Esophagus (tissue), 2 donors: ENCODE results near the gene RPL13. TPM values are rescaled to one million over a fixed set of nuclear protein-coding genes. Genes with fewer than 3 reads are reported as not detected.

Experiments used
- H3K27ac ChIP-seq, 2 donors: one replicate each; pipeline ENCODE4 v1.5.1; 2013; ENCODE audit warnings: low read depth in 2 of 2, mild to moderate bottlenecking in 2 of 2, inconsistent platforms in 1 of 2, low read length in 1 of 2, moderate library complexity in 1 of 2
- H3K27me3 ChIP-seq, 2 donors: one replicate each; pipeline ENCODE4 v1.6.1; 2013; ENCODE audit warnings: low read length in 2 of 2, control low read depth in 1 of 2, mild to moderate bottlenecking in 1 of 2; ENCODE audit not compliant: insufficient read depth in 2 of 2, control insufficient read depth in 1 of 2
- H3K36me3 ChIP-seq, 2 donors: one replicate each; pipeline ENCODE4 v1.6.1; 2013; ENCODE audit warnings: low read length in 1 of 2; ENCODE audit not compliant: control insufficient read depth in 2 of 2, insufficient read depth in 2 of 2
- H3K4me1 ChIP-seq, 2 donors: one replicate each; pipeline ENCODE4 v1.6.1; 2013; ENCODE audit warnings: low read length in 1 of 2; ENCODE audit not compliant: control insufficient read depth in 2 of 2, insufficient read depth in 2 of 2
- H3K4me3 ChIP-seq, 2 donors: one replicate each; pipeline ENCODE4 v1.5.1; 2013; ENCODE audit warnings: low read length in 2 of 2, mild to moderate bottlenecking in 2 of 2, low read depth in 1 of 2, moderate library complexity in 1 of 2
- H3K9me3 ChIP-seq, 2 donors: one replicate each; pipeline ENCODE4 v1.6.1; 2013; ENCODE audit warnings: mild to moderate bottlenecking in 2 of 2, low read depth in 1 of 2, low read length in 1 of 2, moderate library complexity in 1 of 2; ENCODE audit not compliant: control insufficient read depth in 2 of 2, insufficient read depth in 1 of 2
- WGBS, 2 donors: extraction: QIAGEN DNeasy Blood & Tissue Kit; methylation state at CpG; one replicate each; pipeline ENCODE4 v1.1.7; 2013; 5-methylcytosine and 5-hydroxymethylcytosine counted together
- polyA plus RNA-seq, 2 donors: library from polyadenylated mRNA; stranded (reverse); fragments of 200-250 nt; gene quantifications; one replicate each; pipeline ENCODE4 v1.2.3, GENCODE V29; 2013
- donor health status: healthy with polysubstance abuse.
- donor health status: Bipolar disorder and iron deficiency.

The RPL13 gene
- polyA plus RNA-seq, 2 donors = 4,316 to 5,851 TPM

GRCh38 chr16:89561142-89561883 lies 831 bp downstream of the RPL13 start:
- Histone ChIP-seq H3K27me3 (no peaks in the 10 kb centered on the region), H3K4me3 (peak overlapping the region; percentile 80 to 93), H3K27ac (peak overlapping the region; percentile 75 to 90), H3K36me3 (peaks cover 11 to 25% of the 10 kb centered on the region in 2 donors), H3K9me3 (no peaks in the 10 kb centered on the region), H3K4me1 (peaks cover 4 to 33% of the 10 kb centered on the region in 2 donors)
- 3 to 4% methylated on average over 45 to 58 of the region's 58 CpGs for WGBS, 2 donors

- WGBS, 2 donors = 38 to 39% methylated on average over 23 of the region's 23 CpGs
- Histone ChIP-seq H3K27me3 (no peaks in the 10 kb centered on the region), H3K36me3 (peaks cover 7 to 22% of the 10 kb centered on the region in 2 donors), H3K4me1 (peaks cover 4 to 33% of the 10 kb centered on the region in 2 donors), H3K27ac (peak overlapping the region in 1 of 2 donors; percentile 90), H3K4me3 (peak overlapping the region; percentile 80 to 93), H3K9me3 (no peaks in the 10 kb centered on the region)
Measured at GRCh38 chr16:89561884-89562599, 1.6 kb downstream of the RPL13 start.

DNA sequence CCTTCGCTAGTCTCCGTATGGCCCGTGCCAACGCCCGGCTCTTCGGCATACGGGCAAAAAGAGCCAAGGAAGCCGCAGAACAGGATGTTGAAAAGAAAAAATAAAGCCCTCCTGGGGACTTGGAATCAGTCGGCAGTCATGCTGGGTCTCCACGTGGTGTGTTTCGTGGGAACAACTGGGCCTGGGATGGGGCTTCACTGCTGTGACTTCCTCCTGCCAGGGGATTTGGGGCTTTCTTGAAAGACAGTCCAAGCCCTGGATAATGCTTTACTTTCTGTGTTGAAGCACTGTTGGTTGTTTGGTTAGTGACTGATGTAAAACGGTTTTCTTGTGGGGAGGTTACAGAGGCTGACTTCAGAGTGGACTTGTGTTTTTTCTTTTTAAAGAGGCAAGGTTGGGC lies 2.5 kb downstream of the RPL13 start:
- Histone ChIP-seq H3K4me3 (peak overlapping the region in 1 of 2 donors; percentile 80), H3K9me3 (no peaks in the 10 kb centered on the region), H3K27me3 (no peaks in the 10 kb centered on the region), H3K36me3 (peaks cover 7 to 24% of the 10 kb centered on the region in 2 donors), H3K27ac (peak overlapping the region in 1 of 2 donors; percentile 45), H3K4me1 (peaks cover 4 to 33% of the 10 kb centered on the region in 2 donors)
- 60 to 69% methylated on average over 12 of the region's 12 CpGs for WGBS, 2 donors

GRCh38 chr16:89563639-89564392 lies 3.3 kb downstream of the RPL13 start:
- peak overlapping the region in 1 of 2 donors; percentile 45 for H3K27ac ChIP-seq
- no peaks in the 10 kb centered on the region for H3K9me3 ChIP-seq
- no peak overlapping the region for H3K4me3 ChIP-seq
- H3K27me3 ChIP-seq = no peaks in the 10 kb centered on the region
- peaks cover 7 to 24% of the 10 kb centered on the region in 2 donors for H3K36me3 ChIP-seq
- peaks cover 4 to 33% of the 10 kb centered on the region in 2 donors for H3K4me1 ChIP-seq
- WGBS, 2 donors = 51 to 56% methylated on average over 12 of the region's 12 CpGs

DNA sequence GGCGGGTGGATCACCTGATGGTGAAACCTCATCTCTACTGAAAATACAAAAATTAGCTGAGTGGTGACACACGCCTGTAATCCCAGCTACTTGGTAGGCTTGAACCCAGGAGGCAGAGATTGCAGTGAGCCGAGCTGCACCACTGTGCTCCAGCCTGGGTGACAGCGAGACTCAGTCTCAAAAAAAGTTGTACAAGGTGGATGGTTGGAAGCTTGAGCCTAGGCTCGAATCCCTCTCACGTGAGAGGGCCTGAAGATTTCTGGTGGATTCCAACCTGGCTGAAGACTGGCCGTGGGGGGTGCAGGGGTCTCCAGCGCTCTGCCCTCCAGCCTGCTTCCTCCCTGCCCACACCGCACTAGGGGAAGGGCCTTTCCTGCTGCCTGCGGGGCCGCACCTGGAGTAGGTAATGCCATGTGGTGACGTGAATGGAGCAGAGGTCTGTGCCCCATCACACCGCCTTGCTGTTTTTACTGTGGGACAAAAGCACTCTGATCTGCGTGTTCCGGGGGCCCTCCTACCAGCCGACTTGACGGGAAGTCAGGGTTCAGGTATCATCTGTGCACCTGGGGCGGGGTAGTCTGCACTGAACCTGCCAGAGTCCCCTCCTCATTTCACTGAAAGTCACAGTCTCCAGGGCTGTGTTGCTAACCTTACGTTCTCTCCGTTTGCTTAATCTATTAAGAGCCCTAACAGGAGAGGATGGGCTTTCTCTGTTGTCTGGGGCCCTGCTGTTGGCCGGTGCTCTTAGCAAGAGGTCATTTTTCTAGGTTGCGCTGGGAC lies 4.2 kb downstream of the RPL13 start:
- WGBS, 2 donors = 59 to 61% methylated on average over 22 of the region's 22 CpGs
- H3K4me1 ChIP-seq = peaks cover 4 to 33% of the 10 kb centered on the region in 2 donors
- H3K9me3 ChIP-seq = no peaks in the 10 kb centered on the region
- peaks cover 7 to 24% of the 10 kb centered on the region in 2 donors for H3K36me3 ChIP-seq
- peak overlapping the region in 1 of 2 donors; percentile 17 for H3K4me3 ChIP-seq
- peak overlapping the region in 1 of 2 donors; percentile 90 for H3K27ac ChIP-seq
- no peaks in the 10 kb centered on the region for H3K27me3 ChIP-seq

- H3K9me3 ChIP-seq = no peaks in the 10 kb centered on the region
- peaks cover 4 to 33% of the 10 kb centered on the region in 2 donors for H3K4me1 ChIP-seq
- H3K36me3 ChIP-seq = peaks cover 7 to 24% of the 10 kb centered on the region in 2 donors
- H3K27ac ChIP-seq = peak overlapping the region; percentile 25 to 90
- H3K4me3 ChIP-seq = no peak overlapping the region
- WGBS, 2 donors = 22 to 27% methylated on average over 3 of the region's 3 CpGs
- H3K27me3 ChIP-seq = no peaks in the 10 kb centered on the region
Measured at GRCh38 chr16:89565256-89565505, 4.7 kb downstream of the RPL13 start.

DNA sequence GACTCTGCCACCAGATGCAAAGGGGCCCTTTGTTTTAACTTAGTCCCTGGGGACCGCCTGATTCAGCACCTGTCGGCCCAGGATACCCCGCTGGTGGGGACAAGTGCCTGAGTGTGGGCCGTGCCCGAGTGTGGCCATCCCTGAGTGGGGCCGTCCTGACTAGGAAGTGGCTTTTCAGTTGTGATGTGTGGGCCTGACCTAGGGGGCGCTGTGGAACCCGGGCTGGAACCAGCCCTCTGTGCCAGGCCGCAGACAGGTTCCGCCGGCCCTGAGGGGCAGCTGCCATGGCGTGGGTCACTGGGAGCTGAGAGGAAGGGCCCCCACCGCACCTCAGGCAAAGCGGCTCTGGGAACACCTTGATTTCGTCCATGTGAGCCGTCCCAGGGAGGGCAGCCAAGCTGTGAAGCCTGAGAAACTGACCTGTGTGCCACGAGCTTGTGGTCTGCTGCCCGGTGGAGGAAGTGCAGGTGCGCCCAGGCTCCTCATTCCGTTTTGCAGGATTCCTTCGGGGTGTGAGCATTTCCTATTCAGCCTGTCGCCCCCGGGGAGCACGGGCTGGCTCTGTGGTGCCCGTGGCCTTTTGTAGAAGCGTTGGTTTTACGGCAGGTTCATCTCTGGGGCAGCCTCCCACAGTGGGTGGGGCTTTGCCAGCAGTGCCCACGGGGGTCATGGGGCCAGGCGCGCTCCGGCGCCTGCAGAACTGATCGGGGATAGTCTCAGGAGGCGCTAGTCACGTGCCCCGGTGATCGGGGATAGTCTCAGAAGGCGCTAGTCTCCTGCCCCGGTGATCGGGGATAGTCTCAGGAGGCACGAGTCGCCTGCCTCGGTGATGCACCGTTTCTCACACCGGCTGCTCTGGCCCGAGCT lies 5.3 kb downstream of the RPL13 start:
- Histone ChIP-seq H3K36me3 (peaks cover 7 to 24% of the 10 kb centered on the region in 2 donors), H3K27me3 (no peaks in the 10 kb centered on the region), H3K27ac (peak overlapping the region; percentile 35 to 90), H3K9me3 (no peaks in the 10 kb centered on the region), H3K4me1 (peaks cover 4 to 33% of the 10 kb centered on the region in 2 donors), H3K4me3 (peak overlapping the region; percentile 10 to 12)
- WGBS, 2 donors = 3 to 4% methylated on average over 46 of the region's 46 CpGs

DNA sequence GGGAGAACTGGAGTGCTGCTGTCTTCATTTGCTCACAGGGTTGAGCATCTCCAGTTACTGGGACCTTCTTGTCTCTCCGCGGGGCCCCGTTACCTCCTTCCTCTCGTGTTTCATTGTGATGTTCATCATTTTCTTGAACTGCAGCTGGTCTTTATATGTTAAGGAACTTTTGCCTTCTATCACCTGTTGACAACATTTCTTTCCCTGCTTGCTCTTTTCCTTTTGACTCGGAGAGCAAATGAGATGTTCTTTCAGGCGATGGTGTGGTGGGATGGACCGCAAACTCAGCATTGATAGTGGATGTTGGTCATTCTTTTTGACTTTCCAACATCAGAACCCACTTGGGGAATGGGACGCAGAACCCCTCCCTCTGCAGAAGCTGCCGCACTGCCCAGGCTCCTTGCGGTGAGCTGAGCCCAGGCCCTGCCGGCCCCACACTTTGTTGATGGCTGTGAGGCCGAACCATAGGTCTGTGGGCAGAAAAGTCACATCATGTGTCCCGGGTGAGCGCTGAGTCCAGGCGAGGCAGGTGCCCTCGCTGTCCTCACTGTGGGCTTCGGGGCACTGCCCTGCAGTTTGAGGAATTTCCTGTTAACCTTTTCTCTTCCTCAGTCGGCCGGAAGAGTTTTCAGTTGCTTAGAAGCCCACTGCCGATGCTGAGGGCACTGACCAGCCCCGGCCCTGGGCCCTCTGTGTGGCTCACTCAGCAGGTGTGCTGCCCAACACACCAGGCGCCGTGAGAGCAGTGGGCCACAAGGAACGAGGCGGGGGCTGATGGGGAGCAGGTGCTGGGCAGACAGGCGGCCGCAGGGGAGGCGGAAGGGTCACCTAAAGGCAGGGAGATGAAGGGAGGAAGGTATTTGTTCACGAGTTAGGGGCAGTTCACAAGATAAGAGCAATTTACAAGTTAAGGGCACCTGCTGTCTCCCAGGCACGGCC lies 7.4 kb downstream of the RPL13 start:
- no peak overlapping the region for H3K4me3 ChIP-seq
- H3K9me3 ChIP-seq = no peaks in the 10 kb centered on the region
- 75 to 78% methylated on average over 30 of the region's 30 CpGs for WGBS, 2 donors
- no peaks in the 10 kb centered on the region for H3K27me3 ChIP-seq
- peaks cover 7 to 20% of the 10 kb centered on the region in 2 donors for H3K36me3 ChIP-seq
- H3K4me1 ChIP-seq = peaks cover 4 to 32% of the 10 kb centered on the region in 2 donors
- H3K27ac ChIP-seq = no peak overlapping the region
